Omental fat pad (tissue), 4 donors: ENCODE results near the gene POLR1F. TPM values are rescaled to one million over a fixed set of nuclear protein-coding genes. Genes with fewer than 3 reads are reported as not detected.

Experiments
- ATAC-seq: fragments of 150-250 bp; one replicate; pipeline ENCODE4 v1.9.1; 2016; ENCODE audit warnings: mild to moderate bottlenecking, moderate library complexity; ENCODE audit not compliant: low FRiP score
- DNase-seq: peaks from one replicate; pipeline ENCODE4 v3.0.0-alpha.2; 2019; ENCODE audit warnings: low spot score
- CTCF ChIP-seq, 3 donors: fragments of 450-650 bp; IDR thresholded peaks; one replicate each; pipeline ENCODE4 v1.5.1; 2016 to 2017; ENCODE audit warnings: antibody characterized with exemption in 3 of 3, mild to moderate bottlenecking in 3 of 3, moderate library complexity in 2 of 3
- small RNA-seq: library from RNA; depleted of rRNA; stranded (forward); fragments of <200 nt; gene quantifications from one replicate; pipeline ENCODE3, GENCODE V24; 2016
- total RNA-seq, 4 donors: library from RNA; depleted of rRNA; stranded (reverse); fragments of >200 nt; gene quantifications; one replicate each; pipeline ENCODE4 v1.1.0, GENCODE V29; 2016

The POLR1F gene
- total RNA-seq, 4 donors from 2014 or later = 9.6 to 28.5 (median 11.9) TPM

DNA sequence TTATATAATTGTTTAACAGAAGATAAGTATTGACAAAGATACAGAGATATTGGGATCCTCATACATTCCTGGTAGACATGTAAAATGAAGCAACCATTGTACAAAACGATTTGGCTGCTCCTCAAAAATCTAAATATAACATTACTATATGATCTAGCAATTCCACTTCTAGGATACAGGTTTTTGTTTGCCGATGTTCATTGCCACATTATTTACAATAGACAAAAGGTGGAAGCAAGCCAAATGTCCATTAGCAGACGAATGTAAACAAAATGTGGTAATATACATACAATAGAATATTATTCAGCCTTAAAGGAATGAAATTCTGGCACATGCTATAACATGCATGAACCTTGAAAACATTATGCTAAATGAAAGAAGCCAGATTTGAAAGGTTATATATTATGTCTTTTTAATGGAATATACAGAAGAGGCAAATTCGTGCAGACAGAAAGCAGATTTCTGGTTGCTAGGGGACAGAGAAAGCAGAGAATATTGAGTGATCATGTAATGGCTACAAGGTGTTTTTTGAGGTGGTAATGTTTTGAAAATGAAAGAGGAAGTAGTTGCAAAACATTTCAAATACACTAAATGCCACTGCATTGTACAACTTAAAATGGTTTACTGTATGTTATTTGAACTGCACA, 44.9 kb downstream of the POLR1F start:
- no peak for ATAC-seq

GRCh38 chr7:19648791-19649190, 60.0 kb downstream of the POLR1F start:
- no peak for TF ChIP-seq CTCF (IDR thresholded peaks at IDR 0.05)
- ATAC-seq (no peak), DNase-seq (no peak)

More for the DNA sequence above, 44.9 kb downstream of the POLR1F start:
- TF ChIP-seq CTCF (IDR thresholded peaks at IDR 0.05) = no peak
- DNase-seq = no peak

Small RNA genes within 50 kb of the gene (small RNA-seq; reads per million reads assigned to genes)
- not detected for gene MIR3146

Other genes starting within 250 kb of the POLR1F start
- under 1 TPM in 2 of 4 donors, not detected in 2; 0.12 to 0.82 TPM for gene TMEM196, start 64.6 kb upstream of the POLR1F start, total RNA-seq